IPS-18c (cell line): ENCODE measurements around the gene NPC1L1.

Source experiments
- H3K4me3 ChIP-seq: 2 replicates; pipeline ENCODE4 v1.7.0; 2013; ENCODE audit warnings: low read depth, mild to moderate bottlenecking, low read length, moderate library complexity; ENCODE audit not compliant: insufficient read depth
- H3K9me3 ChIP-seq: one replicate; pipeline ENCODE4 v1.6.1; 2013; ENCODE audit warnings: mild to moderate bottlenecking, low read length, moderate library complexity; ENCODE audit not compliant: control insufficient read depth, insufficient read depth

NPC1L1 gene

DNA sequence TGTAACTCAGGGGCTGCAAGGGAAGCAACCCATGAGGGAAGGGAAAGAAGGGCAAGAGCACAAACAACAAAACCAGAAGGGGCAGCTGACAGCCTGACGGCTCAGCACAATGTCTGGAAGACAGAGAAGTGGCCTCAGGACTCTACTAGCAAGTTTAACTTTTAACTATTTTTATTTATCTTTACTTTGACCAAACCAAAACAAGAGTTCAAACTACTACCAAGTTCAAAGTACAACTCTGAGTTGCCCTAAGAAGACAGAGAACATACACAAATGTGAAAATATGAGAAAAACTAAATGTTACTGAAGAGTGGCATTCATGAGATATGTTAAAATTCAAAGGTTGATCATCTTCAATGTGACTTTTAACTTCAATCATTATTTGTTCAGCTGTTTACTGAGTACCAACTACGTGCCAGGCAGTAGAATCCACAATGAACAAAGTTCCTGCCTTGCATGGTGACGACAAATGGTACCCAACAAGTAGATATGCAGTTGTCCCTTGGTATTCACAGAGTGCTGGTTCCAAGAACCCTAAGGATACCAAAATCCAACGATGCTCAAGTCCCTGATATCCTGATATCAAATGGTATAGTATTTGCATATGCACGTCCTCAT, 70.4 kb downstream of the NPC1L1 start:
- no peak overlapping the region for H3K4me3 ChIP-seq
- H3K9me3 ChIP-seq, result no peaks in the 10 kb centered on the region

DNA sequence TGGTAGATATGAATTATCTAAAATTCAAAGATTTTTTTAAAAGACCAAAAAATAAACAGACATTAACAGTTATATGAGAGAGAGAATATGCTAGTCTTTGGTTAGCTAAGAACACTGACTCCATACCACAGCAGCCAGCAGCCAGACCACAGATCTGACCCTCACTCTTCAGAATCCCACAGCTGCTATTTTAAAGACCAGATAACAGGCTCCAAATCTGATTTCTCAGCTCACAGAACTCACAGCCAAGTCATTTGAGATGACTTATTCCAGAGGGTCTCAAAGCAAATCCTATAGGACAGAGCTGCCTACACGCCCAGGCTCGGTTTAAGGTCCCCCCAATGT, 71.0 kb downstream of the NPC1L1 start:
- no peaks in the 10 kb centered on the region for H3K9me3 ChIP-seq
- H3K4me3 ChIP-seq, result no peak overlapping the region

DNA sequence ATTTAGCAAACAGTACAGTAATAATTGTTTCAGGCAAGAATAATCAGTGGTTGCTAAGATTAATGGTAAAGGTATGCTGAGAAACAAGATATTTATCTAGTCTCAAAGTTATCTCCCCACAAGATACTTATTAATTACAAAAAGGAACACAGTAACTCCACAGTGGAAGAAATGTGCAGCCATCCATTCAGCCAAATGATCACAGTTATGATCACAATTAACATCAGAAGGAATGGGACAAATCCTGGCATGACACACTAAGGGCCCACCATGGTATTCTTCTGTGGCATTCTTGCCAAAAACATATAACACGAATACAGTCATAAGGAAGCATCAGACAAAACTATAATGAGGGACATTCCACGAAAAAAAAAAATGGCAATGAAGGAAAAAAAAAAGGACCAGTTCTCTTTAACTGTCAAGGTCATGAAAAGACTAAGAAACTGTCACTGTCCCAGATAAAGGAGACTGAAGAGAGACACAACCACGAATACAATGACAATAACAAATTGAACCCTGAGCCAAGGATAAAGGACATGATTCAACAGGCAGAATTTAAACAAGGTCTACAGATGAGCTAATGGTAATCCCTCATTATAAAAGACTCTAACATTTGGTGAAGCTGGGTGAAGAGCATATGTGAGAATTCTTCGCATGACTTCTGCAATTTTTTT, 71.5 kb downstream of the NPC1L1 start:
- Histone ChIP-seq H3K9me3 (no peaks in the 10 kb centered on the region), H3K4me3 (no peak overlapping the region)

DNA sequence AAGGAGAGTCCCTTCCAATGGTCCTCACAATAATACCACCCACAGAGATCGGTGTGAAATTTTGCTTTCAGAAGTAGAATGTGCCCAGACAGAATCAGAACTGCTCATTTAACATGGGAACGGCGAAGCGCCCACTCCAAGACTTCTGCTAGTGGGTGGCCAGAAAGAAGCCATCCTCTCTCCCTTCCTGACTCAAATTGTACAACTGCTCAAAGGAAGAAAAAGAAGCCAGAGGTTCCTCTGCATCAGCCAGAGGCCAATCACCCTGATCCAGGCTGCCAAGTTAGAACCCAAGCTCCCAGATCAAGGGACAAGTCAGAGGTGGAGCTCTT, 73.9 kb downstream of the NPC1L1 start:
- no peak overlapping the region for H3K4me3 ChIP-seq

DNA sequence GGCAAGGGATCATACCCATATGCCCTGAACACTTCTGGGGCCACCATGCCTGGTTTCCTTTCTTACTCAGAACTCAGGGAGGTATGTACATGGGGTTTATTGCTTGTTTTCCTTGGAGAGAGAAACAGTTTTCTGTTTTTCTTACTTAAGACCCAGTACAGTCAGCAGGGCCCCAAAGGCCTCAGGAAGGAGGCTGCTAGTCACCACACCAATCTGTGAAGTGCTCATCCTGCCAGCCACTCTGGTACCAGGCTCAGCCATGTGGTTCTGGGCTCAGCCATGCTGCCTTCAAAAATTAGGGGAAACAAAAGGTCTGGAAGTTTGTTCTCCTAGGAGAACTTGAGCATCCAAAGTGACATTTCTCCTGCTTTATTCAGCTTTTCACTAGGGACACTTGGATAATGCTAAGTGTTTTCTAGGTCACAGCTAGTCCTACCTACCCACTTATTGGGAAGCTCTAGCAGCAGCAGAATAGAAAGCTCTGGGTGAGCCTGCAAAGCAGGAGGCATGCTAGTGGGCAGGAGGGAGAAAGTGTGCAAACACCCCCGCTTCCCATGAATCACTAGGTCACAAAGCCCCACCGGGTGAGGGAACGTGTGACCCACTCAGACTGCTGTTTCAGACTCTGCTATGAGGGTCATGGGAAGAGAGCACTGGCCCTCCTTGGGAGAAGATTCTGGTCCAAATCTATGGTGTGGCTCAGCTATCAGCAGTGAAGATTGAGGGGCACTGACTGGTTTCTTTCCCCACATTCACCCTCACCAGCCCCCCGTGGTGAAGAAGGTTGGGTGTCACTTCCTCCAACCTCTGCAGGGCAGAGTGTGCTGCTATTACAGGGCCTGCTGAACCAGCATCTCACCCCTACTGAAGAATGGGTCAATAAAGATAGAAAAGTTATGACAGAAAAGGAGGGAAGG, 74.6 kb downstream of the NPC1L1 start:
- no peaks in the 10 kb centered on the region for H3K9me3 ChIP-seq
- no peak overlapping the region for H3K4me3 ChIP-seq

More for the DNA sequence above, 73.9 kb downstream of the NPC1L1 start:
- no peaks in the 10 kb centered on the region for H3K9me3 ChIP-seq

DNA sequence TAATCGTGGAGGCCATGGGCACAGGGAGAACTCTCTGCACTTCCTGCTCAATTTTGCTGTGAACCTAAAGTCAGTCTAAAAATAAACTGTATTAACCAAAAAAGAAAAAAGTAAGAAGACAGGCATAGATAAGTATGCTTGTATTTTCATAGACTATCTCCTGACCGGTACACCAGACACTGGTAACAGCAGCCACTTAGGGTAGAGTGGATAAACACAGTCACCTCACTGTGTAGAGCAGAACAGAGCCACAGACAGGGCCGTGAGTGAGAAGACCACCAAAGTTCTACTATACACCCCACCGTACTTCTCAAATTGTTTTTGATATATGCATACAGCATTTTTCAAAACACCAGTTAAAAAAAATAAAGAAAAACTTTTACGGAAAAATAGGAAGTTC, 75.6 kb downstream of the NPC1L1 start:
- Histone ChIP-seq H3K4me3 (no peak overlapping the region), H3K9me3 (no peaks in the 10 kb centered on the region)

DNA sequence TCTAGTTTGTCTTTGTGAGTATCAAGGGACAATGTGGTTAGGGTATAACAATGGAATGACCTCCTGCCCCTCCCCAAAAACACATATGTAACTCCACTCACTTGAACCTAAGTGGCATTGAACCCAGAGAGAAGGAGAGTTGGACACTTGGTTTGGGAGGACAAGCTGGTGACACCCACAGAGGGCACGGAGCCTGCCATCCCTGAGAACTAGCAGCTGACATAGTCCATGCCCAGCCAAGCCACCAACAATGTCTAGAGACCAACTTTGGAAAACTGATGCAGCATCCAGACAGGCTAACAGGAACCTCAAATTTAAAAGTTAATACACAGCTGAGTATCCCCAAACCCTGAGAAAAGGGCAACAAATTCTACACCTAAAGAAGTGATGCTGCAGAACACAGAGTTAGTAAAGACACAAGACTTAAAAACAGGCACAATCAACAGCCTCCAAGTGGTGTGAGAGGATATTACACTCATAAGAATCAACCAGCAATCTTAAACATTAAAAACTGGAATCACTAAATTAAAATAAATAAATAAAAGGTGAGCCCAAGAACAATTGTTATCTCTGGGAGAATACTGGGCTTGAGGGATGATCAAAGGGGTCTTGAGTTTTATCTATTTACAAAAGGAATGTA, 77.8 kb downstream of the NPC1L1 start:
- Histone ChIP-seq H3K9me3 (no peaks in the 10 kb centered on the region), H3K4me3 (no peak overlapping the region)
